NCI-H1694 (cell line): Measurements from ENCODE around the gene NDST1.

Source experiments
- DNase-seq: peaks from one replicate; lab custom pipeline; 2025; lab: John Stamatoyannopoulos, UW

The NDST1 gene

DNA sequence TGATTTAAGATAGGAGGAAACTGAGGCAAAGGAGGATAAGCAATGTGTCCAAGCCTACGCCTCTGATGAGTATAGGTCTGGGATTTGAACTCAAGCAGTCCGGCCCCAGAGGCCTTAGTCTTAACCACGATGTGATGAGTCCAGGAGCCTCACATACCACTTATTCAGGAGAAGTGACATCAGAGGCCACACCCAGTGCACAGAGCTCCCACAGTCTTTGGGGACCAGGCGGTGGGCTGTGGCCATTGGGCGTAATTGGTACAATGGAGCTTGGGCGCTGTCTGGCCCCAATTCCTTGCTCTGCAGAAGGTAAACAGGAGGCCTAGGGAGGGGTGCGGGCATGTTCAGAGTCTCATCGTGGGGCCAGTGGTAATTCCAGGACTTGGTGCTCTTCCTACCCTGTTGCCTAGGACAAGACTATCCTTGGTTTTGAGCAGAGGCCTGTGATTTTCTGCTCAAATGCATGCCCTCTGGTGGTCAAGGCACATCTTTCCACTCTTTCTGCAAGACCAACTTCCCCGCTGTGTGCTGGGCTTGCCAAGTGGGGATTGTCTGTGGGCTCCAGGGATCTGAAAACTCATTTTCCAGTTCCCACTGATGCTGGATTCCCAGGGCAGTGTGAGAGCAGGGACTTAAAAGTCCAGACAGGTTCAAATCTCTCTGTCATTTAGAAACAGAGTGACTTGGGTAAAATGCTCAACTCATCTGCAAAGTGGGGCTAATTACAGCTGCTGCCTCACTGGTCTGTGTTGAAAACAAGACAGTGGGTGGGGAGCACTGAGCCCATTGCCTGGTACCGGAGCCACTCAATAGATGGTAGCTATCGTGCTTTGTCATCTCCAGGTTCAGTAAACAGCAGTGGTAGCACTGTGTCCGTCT is 15.8 kb downstream of the NDST1 start:
- DNase-seq, result no peak

DNA sequence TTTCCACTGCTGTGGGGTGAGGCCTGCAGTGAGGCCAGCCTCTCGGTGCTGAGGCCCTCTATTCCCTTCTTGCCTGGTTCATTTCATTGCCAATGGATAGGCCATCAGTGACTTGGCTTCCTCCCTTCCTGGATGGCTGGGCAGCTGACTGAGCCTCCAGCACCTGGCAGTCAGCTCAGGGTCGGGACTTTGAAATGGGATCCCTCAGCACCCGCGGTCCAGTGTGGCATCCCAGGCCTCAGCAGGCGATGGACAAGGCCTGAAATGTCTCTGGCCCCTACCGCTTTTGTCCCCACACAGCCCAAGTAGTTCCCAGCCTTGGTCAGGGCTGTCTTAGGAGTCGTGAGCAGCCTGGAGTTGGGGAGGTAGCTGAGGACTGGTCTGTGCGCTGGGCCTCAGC is 17.2 kb downstream of the NDST1 start:
- no peak for DNase-seq

DNA sequence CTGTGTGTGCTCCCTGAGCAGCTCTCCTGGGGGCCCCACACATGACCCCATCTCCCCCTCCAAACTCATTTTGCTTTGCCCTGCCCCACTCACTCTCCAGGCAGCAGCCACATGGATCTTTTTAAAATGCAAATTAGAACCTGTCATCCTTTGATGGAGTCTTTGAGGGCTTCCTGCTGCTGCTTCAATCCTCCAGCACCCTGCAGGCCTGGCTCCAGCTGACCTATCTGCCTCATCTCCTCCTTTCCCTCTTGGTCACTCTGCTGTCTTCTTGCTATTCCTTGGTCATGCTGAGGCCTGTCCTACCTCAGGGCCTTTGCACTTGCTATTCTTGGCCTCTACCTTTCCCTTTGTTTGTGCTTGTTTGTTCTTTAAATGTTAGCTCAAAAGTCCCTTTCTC is 17.9 kb downstream of the NDST1 start:
- DNase-seq, result no peak

DNA sequence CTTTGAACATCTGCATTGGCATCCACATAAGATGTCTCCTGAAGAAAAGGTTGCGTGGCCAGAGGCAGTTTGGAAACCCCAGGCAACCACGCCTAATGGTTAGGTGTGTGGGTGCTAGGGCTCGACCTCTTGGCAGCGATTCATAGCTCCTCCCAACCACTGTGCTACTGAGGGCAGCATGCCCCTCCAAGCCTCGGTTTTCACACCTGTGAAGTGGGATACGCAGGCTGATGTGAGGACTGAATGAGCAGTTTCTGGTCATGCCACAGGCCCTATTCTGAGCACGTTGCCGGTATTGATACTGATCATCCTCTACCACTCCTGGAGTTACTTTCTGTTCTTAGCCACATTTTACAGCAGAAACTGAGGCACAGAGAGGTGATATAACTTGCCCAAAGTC is 19.1 kb downstream of the NDST1 start:
- DNase-seq, result no peak

DNA sequence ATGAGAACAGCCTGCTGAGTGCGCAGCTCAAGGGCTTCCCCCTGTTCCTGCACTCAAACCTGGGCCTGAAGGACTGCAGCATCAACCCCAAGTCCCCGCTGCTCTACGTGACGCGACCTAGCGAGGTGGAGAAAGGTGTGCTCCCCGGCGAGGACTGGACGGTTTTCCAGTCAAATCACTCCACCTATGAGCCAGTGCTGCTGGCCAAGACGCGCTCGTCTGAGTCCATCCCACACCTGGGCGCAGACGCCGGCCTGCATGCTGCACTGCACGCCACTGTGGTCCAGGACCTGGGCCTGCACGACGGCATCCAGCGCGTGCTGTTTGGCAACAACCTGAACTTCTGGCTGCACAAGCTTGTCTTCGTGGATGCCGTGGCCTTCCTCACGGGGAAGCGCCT is 19.9 kb downstream of the NDST1 start:
- no peak for DNase-seq

DNA sequence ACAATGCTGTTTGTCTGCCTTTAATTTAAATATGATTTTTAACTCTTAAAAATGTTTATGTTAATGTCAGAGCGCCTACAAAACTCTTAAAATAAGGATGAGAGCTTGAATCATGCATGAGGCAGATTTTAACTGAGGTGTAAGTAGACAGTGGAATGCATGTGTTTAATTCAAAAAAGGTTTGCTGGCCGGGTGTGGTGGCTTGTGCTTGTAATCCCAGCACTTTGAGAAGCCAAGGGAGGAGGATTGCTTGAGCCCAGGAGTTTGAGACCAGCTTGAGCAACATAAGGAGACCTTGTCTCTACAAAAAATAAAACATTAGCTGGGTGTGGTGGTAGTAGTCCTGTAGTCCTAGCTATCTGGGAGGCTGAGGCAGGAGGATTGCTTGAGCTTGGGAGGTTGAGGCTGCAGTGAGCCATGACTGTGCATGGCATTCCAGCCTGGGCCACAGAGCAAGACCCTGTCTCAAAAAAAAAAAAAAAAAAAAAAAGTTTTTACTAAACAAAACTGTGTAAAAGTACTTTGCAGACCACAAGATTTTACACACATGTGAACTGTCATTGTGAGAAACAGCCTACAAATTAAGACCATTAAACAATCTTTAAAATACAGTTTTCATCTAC is 21.1 kb downstream of the NDST1 start:
- DNase-seq, result no peak

DNA sequence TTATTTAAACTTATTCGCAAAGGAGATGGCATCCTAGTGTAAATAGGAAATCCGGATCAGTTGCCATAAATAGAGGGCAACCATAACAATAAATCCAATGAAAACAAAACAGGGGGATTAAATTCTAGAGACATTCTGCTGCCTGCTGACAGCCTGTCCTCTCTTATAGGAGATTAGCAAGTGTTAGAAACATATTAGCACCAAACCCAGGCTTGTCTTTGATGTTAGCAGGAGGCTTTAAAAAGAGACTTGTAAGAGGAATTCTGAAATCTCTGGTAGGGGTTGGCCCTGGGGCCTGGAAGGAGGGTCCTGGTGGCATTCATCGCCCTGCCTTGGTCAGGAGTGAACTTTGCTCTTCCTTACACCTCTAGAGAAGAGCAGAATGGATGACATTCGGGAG is 21.6 kb downstream of the NDST1 start:
- no peak for DNase-seq

DNA sequence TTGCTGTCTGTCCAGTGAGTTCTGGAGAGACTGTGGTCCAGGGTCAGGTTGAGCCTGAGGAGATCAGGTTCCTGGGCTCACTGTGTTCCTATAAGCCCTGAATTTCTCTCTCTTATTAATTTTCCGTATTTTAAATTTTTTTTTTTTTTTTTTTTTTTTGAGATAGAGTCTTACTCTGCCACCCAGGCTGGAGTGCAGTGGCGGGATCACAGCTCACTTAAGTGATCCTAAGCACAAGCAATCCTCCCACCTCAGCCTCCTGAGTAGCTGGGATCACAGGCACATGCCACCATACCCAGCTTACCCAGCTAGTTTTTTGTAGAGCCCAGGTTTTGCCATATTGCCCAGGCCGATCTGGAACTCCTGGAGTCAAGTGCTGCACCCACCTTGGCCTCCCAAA is 22.5 kb downstream of the NDST1 start:
- no peak for DNase-seq

DNA sequence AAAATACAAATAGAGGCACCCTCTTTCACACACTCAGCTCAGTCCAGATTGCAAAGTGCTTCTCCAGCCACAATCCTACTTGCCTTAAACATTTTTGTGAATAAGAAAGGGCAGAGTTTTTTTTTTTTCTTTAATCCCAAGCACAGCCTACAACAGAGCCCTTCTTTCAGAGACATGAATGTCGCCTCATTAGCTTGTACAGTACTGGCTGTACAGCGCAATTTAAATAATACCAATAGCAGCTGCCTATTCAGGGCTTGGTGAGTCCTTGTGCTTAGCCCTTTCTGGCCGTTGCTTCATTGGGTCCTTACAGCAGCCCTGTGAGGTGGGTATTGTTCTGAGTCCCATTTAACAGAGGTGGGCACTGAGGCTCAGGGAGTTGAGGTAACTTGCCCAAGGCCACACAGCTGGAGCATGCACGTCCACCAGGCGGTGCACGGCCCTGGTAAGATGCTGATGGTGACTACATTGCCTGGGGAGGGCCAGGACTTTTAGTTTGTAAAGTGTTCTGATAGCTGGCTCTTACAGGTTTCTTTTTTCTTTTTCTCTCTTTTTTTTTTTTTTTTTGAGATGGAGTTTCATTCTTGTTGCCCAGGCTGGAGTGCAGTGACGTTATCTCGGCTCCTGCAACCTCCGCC is 23.1 kb downstream of the NDST1 start:
- DNase-seq, result no peak

DNA sequence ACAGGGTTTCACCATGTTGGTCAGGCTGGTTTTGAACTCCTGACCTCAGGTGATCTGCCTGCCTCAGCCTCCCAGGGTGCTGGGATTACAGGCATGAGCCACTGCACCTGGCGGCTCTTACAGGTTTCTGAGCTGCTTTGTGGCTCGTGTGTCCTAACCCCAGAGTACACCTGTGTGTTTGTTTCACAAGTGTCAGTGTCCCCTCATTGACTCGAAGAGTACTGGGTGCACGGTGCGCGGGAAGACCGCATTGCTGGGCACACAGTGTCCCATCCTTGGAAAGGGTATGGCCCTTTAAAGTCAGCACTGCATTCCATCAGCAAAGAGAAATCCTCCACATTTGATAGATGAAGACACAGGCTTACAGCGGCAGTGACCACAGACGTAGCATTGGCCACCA is 23.8 kb downstream of the NDST1 start:
- DNase-seq, result no peak

DNA sequence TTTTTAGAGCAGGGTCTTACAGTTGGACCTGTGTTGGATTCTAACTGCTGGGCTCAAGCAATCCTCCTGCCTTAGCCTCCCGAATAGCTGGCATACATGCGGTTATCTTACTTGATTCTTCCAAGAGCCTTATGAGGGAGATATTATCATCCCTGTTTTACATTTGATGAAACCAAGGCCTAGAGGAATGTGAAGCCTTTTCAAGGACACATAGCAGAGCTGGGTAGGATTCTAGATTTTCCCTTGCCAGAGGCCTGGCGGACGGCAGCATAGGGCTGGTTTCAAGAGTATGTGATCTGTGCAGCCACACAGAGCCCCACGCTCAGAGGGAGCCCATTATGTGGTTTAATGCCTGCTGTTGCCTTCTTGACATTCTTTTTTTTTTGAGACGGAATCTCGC is 24.2 kb downstream of the NDST1 start:
- DNase-seq, result no peak

DNA sequence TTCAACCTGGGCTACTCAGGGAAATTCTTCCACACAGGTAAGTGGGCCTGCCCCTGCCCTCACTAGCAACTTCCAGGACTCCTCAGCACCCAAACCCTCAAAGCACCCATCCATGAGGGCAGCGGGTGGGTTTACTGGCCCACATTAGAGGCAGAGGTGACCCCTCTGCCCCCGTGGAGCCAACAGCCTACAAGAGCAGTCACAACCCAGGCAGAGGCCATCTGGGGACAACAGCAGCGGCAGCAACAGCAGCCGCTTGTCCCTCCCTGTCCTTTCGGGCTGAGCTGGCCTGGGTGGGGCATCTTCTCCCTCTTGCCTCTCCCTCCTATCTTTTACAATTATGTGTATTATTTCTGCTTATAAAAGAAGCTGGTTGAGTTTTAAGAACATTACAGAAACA is 25.1 kb downstream of the NDST1 start:
- DNase-seq, result no peak

DNA sequence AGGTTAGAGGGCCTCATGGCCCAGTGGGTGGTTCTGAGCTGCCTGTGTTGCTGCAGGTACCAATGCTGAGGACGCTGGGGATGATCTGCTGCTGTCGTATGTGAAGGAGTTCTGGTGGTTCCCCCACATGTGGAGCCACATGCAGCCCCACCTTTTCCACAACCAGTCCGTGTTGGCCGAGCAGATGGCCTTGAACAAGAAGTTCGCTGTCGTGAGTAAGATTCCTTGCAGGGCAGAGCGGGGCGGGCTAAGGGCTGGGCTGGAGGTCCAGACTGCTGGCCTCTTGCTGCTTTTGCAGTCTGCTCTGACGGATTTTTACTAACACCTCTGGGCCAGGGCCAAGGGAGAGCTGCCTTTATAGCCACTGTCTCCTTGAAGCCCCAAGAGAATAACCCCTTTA is 26.9 kb downstream of the NDST1 start:
- DNase-seq, result no peak

DNA sequence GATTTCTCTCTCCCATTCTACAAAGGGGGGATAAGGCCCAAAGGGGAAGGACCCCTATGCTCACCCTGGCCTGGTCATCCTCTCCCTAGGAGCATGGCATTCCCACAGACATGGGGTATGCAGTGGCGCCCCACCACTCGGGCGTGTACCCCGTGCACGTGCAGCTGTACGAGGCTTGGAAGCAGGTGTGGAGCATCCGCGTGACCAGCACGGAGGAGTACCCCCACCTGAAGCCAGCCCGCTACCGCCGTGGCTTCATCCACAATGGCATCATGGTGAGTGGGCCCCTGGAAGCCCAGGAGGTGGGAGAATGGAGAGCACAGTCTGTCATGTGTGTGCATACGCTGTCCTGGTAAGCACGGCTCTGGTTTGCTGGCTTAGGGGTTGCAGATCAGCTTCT is 27.7 kb downstream of the NDST1 start:
- no peak for DNase-seq

DNA sequence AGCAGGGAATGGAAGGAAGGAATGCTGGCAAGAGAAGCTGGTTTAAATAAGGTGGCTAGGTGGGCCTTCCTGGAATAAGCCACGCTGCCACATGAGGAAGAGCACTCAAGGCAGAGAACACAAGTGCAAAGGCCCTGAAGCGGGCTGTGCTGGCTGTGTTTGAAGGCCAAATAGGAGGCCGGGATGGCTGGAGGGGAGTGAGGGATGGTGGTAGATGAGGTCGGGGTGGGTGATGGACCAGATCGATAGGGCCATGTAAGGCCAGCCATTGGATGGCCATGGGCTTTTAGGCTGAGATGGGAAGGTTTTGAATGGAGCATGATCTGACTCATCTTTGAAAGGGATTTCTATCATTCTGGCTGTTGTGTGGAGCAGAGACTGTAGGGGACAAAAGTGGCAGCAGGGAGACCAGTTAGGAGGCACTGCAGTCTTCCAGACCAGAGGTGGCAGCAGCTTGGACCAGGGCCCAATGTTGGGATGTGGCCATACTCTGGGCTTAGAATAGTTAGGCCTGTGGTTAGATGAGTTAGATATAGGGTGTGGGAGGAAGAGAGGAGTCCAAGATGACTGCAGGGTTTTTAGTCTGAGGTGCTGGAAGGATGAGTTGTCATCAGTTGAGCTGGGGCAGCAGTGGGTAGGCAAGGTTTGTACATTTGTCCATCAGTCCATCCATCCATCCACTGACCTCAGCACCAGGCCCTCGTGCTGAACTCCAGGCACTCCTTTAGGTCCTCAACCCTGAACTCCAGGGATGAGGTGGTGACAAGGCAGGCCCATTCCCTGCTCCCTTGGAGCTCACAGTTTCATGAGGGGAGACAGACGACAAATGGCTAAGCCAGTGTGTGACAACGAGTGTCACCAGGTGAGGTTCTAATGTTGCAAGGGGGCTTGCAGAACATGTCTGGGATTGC is 30.3 kb downstream of the NDST1 start:
- no peak for DNase-seq

DNA sequence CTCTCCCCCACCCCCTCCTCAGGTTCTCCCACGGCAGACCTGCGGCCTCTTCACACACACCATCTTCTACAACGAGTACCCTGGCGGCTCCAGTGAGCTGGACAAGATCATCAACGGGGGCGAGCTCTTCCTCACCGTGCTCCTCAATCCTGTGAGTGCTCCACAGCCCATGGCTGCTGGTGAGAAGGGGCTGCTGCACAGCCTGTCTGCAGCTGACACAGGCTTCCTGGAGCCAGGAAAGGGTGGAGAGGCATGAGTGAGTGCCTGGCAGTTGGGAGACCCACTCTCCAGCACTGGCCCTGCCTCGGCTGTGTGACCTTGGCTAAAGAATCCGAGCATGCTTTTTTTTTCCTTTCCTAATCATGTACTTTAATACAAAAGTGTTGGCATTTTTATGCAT is 31.3 kb downstream of the NDST1 start:
- no peak for DNase-seq

DNA sequence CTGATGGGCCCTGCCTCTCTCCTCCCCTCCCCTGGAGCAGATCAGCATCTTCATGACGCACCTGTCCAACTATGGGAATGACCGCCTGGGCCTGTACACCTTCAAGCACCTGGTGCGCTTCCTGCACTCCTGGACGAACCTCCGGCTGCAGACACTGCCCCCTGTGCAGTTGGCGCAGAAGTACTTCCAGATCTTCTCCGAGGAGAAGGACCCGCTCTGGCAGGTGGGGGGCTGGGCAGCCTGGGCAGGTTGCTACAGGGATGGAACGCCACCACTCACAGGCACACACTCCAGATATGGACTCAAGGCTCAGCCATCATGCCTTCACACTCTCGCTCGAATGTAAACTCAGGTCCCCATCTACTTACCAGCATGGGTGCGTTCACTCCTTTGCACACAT is 32.1 kb downstream of the NDST1 start:
- DNase-seq, result no peak

DNA sequence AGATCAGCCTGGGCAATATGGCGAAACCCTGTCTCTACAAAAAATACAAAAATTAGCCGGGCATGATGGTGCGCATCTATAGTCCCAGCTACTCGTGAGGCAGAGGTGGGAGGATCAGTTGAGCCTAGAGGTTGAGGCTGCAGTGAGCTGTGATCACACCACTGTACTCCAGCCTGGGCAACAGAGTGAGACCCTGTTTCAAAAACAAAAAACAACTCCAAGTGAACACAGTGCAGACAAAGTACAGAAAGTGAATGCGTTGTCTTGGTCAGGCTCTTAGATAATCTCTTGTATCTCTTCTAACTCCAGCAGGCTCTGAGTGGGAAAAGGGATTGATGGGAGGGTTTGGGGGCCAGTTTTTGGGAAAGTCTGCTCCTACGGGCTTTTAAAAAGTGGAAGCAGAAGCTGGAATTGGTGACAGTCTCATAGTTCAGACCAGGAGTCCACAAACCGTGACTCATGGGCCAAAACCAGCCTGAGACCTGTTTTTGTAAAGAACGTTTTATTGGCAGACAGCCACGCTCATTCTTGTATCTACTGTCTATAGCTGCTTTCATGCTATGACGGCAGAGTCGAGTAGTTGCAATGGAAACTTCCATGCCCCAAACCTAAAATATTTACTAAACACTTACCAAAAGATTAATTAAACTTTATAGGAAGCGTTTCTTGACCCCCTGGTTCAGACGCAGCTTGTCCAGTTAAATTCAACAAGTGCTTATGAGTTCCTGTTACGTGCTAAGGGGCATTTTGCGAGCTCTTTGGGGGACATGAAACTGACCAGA is 32.9 kb downstream of the NDST1 start:
- no peak for DNase-seq

DNA sequence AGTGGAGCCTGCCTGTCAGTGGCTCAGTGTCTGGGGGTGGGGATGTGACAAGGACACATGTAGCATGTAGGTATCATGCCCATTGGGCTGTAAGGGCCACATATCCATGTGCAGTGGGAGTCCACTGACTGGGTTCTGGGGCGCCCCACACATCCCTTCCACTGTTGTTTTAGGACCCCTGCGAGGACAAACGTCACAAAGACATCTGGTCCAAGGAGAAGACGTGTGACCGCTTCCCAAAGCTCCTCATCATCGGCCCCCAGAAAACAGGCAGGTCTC is 33.4 kb downstream of the NDST1 start:
- DNase-seq, result no peak

DNA sequence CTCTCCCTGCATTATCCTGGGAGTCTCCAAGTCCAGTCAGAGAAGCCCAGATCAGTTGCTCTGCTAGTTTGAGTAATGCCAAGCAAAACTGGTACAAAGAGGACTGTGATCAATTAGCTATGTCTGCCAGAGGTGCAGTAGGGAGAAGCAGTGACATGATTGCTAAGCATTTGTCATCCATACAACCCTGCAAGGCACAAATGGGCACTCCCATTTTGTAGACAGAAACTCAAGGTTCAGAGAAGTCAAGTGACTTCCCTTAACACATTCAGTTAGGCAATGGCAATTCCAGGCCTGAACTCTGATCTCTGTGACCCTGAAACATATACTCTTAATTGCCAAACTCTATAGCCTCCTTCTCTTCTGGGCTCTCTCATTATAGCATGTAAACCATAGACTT is 34.0 kb downstream of the NDST1 start:
- no peak for DNase-seq

DNA sequence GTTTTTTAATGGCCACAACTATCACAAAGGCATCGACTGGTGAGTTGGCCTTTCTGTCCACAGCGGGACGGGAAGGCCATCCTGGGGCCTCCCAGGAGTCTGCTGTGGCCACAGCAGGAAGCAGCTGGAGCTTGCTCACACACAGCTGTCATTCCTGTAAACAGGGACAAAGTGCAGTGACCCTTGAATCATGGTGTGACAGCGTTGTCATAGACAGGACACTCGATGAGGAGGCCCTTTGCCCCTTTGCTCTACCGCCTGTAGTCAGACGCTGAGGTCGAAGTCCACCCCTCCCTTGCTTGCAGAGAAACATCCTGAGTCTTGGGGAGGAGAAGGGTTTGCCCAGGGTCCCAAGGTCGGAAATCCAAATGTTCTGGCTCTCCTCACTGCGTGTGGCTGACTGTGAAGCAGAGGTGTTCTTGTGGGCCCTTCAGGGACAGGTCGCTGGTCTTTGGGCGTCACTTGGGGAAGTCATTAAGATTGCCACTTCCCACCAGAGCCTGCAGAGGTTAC is 35.1 kb downstream of the NDST1 start:
- DNase-seq, result no peak
